RWPE1 (cell line): ENCODE measurements around the gene ARHGAP24.

Experiments used
- CTCF ChIA-PET: fragments of 350-600 bp; sonication (Branson Sonifier 250); formaldehyde crosslinking; extraction: SDS; loops from one replicate; lab custom pipeline; 2021; lab: Yijun Ruan, JAX
- POLR2A ChIA-PET: fragments of 400-600 bp; formaldehyde crosslinking; extraction: SDS; loops from one replicate; lab custom pipeline; 2020; ENCODE audit warnings: antibody characterized with exemption; ENCODE audit not compliant: low non-redundant PET; lab: Yijun Ruan, JAX
- DNase-seq: peaks from one replicate; pipeline ENCODE4 v3.0.0; 2012; ENCODE audit warnings: low spot score
- H3K27ac ChIP-seq: fragments of 450-650 bp; 2 replicates; pipeline ENCODE4 v1.5.1; 2017
- CTCF ChIP-seq: fragments of 450-650 bp; conservative IDR thresholded peaks from 2 replicates; pipeline ENCODE4 v1.5.1; 2017; ENCODE audit warnings: low read depth, mild to moderate bottlenecking

ARHGAP24 gene

GRCh38 chr4:85993641-85994040 is 518.7 kb downstream of the ARHGAP24 start:
- TF ChIP-seq CTCF: no peak
- DNase-seq: no peak
- ChIA-PET CTCF (no interaction called here), POLR2A (no interaction called here)
- no peak overlapping the region for H3K27ac ChIP-seq

GRCh38 chr4:85994576-85994975 is 519.6 kb downstream of the ARHGAP24 start:
- POLR2A ChIA-PET: no interaction called here

GRCh38 chr4:85995361-85995760 is 520.4 kb downstream of the ARHGAP24 start:
- no peak overlapping the region for H3K27ac ChIP-seq
- POLR2A ChIA-PET: no interaction called here
- no peak for DNase-seq
- TF ChIP-seq CTCF: no peak
- CTCF ChIA-PET: no interaction called here

More at GRCh38 chr4:85994576-85994975, 519.6 kb downstream of the ARHGAP24 start:
- TF ChIP-seq CTCF: no peak
- CTCF ChIA-PET: no interaction called here
- DNase-seq: no peak
- H3K27ac ChIP-seq: no peak overlapping the region

GRCh38 chr4:86001591-86001990 is 526.6 kb downstream of the ARHGAP24 start:
- POLR2A ChIA-PET: no interaction called here
- no peak overlapping the region for H3K27ac ChIP-seq
- TF ChIP-seq CTCF: no peak
- CTCF ChIA-PET: interaction anchor here (0.7 kb wide), 1 partner anchor 965 kb away, joined by 4 read pairs; no protein-coding TSS in a partner anchor
- no peak for DNase-seq

- ChIA-PET POLR2A (no interaction called here), CTCF (interaction anchor here (0.5 kb wide), 1 partner anchor 298 kb away, joined by 6 read pairs; no protein-coding TSS in a partner anchor)
- DNase-seq: no peak
- TF ChIP-seq CTCF: no peak
- no peak overlapping the region for H3K27ac ChIP-seq
These were observed 529.1 kb downstream of the ARHGAP24 start for GRCh38 chr4:86004030-86004429.

- CTCF ChIA-PET: no interaction called here
- POLR2A ChIA-PET: no interaction called here
- DNase-seq: no peak
- no peak for TF ChIP-seq CTCF
- no peak overlapping the region for H3K27ac ChIP-seq
These were observed 531.1 kb downstream of the ARHGAP24 start for GRCh38 chr4:86006057-86006456.
